MM.1S (cell line): ENCODE data around the gene WDR90.

ENCODE experiments used
- DNase-seq: peaks from one replicate; pipeline ENCODE4 v3.0.0-alpha.2; 2015
- H2AFZ ChIP-seq: fragments of 300-600 bp; sonication (generic); 2 replicates; pipeline ENCODE4 v1.6.0; 2016; ENCODE audit warnings: antibody characterized with exemption, low read length
- H3F3A ChIP-seq: fragments of 300-600 bp; sonication (generic); 2 replicates; pipeline ENCODE4 v1.6.1; 2016; ENCODE audit warnings: mild to moderate bottlenecking, antibody characterized with exemption, low read length, moderate library complexity, mixed read lengths; ENCODE audit not compliant: insufficient read depth
- H3K27ac ChIP-seq: fragments of 300-600 bp; sonication (generic); 2 replicates; pipeline ENCODE4 v1.5.1; 2016; ENCODE audit warnings: mild to moderate bottlenecking, low read length
- H3K27me3 ChIP-seq: fragments of 300-600 bp; sonication (generic); replicated peaks from 2 replicates; pipeline ENCODE4 v1.6.0; 2016; ENCODE audit warnings: low read length; ENCODE audit not compliant: insufficient read depth
- H3K36me3 ChIP-seq: fragments of 300-600 bp; sonication (generic); replicated peaks from 2 replicates; pipeline ENCODE4 v1.6.1; 2016; ENCODE audit warnings: mild to moderate bottlenecking, low read length, mixed read lengths; ENCODE audit not compliant: insufficient read depth
- H3K4me1 ChIP-seq: fragments of 300-600 bp; sonication (generic); 2 replicates; pipeline ENCODE4 v1.6.1; 2016; ENCODE audit warnings: low read length, mixed read lengths
- H3K4me2 ChIP-seq: fragments of 300-600 bp; sonication (generic); 2 replicates; pipeline ENCODE4 v1.6.0; 2016; ENCODE audit warnings: low read depth, low read length
- H3K4me3 ChIP-seq: fragments of 300-600 bp; sonication (generic); 2 replicates; pipeline ENCODE4 v1.5.1; 2016; ENCODE audit warnings: low read length, mixed read lengths
- H3K79me2 ChIP-seq: fragments of 300-600 bp; sonication (generic); 2 replicates; pipeline ENCODE4 v1.6.1; 2016; ENCODE audit warnings: mixed run types, low read length, mixed read lengths
- H3K9ac ChIP-seq: fragments of 300-600 bp; sonication (generic); 2 replicates; pipeline ENCODE4 v1.6.1; 2016; ENCODE audit warnings: low read length, mixed read lengths
- H3K9me2 ChIP-seq: fragments of 300-600 bp; sonication (generic); replicated peaks from 2 replicates; pipeline ENCODE4 v1.6.1; 2016; ENCODE audit warnings: mild to moderate bottlenecking, low read length, mixed read lengths; ENCODE audit not compliant: insufficient read depth
- H3K9me3 ChIP-seq: fragments of 300-600 bp; sonication (generic); replicated peaks from 2 replicates; pipeline ENCODE4 v1.6.1; 2016; ENCODE audit warnings: mild to moderate bottlenecking, low read length, mixed read lengths; ENCODE audit not compliant: insufficient read depth
- H4K20me1 ChIP-seq: fragments of 300-600 bp; sonication (generic); 2 replicates; pipeline ENCODE4 v1.6.1; 2016; ENCODE audit warnings: mild to moderate bottlenecking, low read length, moderate library complexity, mixed read lengths; ENCODE audit not compliant: insufficient read depth
- CTCF ChIP-seq: fragments of 300-600 bp; sonication (generic); IDR thresholded peaks from 2 replicates; pipeline ENCODE4 v1.5.1; 2016; ENCODE audit warnings: antibody characterized with exemption, low read length, mixed read lengths
- EZH2 ChIP-seq: fragments of 300-600 bp; sonication (generic); optimal IDR thresholded peaks from 2 replicates; pipeline ENCODE3; 2017; ENCODE audit warnings: low read depth, mild to moderate bottlenecking, antibody characterized with exemption, low read length, mixed read lengths
- EZH2phosphoT487 ChIP-seq: fragments of 300-600 bp; sonication (generic); IDR thresholded peaks from 2 replicates; pipeline ENCODE4 v1.6.1; 2018; ENCODE audit warnings: antibody characterized with exemption, low read length

WDR90 gene

GRCh38 chr16:662095-662494 is 12.9 kb downstream of the WDR90 start:
- Histone ChIP-seq H3K4me3 (no peak overlapping the region), H3K4me2 (no peak overlapping the region), H3K79me2 (no peaks in the 10 kb centered on the region), H3K27ac (no peak overlapping the region), H3F3A (no peaks in the 10 kb centered on the region), H3K9me2 (no peaks in the 10 kb centered on the region), H3K9me3 (no peaks in the 10 kb centered on the region), H3K27me3 (no peaks in the 10 kb centered on the region), H4K20me1 (no peaks in the 10 kb centered on the region), H3K36me3 (no peaks in the 10 kb centered on the region), H3K4me1 (peaks cover 8% of the 10 kb centered on the region), H3K9ac (no peak overlapping the region), H2AFZ (no peak overlapping the region)
- no peak for DNase-seq
- TF ChIP-seq CTCF (no peak), EZH2 (no peak), EZH2phosphoT487 (no peak)

GRCh38 chr16:662597-662996 is 13.4 kb downstream of the WDR90 start:
- H3K36me3 ChIP-seq = no peaks in the 10 kb centered on the region
- TF ChIP-seq CTCF (no peak), EZH2 (no peak), EZH2phosphoT487 (no peak)

GRCh38 chr16:666572-666971 is 17.4 kb downstream of the WDR90 start:
- no peaks in the 10 kb centered on the region for H4K20me1 ChIP-seq
- no peak overlapping the region for H3K4me3 ChIP-seq
- no peak overlapping the region for H2AFZ ChIP-seq
- H3K9ac ChIP-seq = no peak overlapping the region
- no peak overlapping the region for H3K4me2 ChIP-seq
- no peaks in the 10 kb centered on the region for H3K9me3 ChIP-seq
- H3F3A ChIP-seq = no peaks in the 10 kb centered on the region
- no peak for DNase-seq
- H3K9me2 ChIP-seq = no peaks in the 10 kb centered on the region
- no peaks in the 10 kb centered on the region for H3K27me3 ChIP-seq
- no peak overlapping the region for H3K27ac ChIP-seq
- peaks cover 24% of the 10 kb centered on the region for H3K79me2 ChIP-seq
- H3K4me1 ChIP-seq = peaks cover 11% of the 10 kb centered on the region; the same call in 1 of the 2 replicates
- no peak for TF ChIP-seq CTCF
- TF ChIP-seq EZH2 = no peak
- no peak for TF ChIP-seq EZH2phosphoT487
- H3K36me3 ChIP-seq = no peaks in the 10 kb centered on the region

More at GRCh38 chr16:662597-662996, 13.4 kb downstream of the WDR90 start:
- Histone ChIP-seq H3K4me1 (peaks cover 12% of the 10 kb centered on the region), H2AFZ (no peak overlapping the region), H3K9ac (no peak overlapping the region), H3K79me2 (no peaks in the 10 kb centered on the region), H3K4me3 (no peak overlapping the region), H3K27ac (no peak overlapping the region), H4K20me1 (no peaks in the 10 kb centered on the region), H3K9me2 (no peaks in the 10 kb centered on the region), H3K4me2 (no peak overlapping the region), H3K9me3 (no peaks in the 10 kb centered on the region), H3K27me3 (no peaks in the 10 kb centered on the region), H3F3A (no peaks in the 10 kb centered on the region)
- no peak for DNase-seq
